ENCODE results near the gene KLHL29. TPM values are rescaled to one million over a fixed set of nuclear protein-coding genes. Genes with fewer than 3 reads are reported as not detected.

The KLHL29 gene
- total and polyA plus RNA-seq, 5 donors from 2014 or later = 0.09 to 1.3 (median 0.24) TPM

DNA sequence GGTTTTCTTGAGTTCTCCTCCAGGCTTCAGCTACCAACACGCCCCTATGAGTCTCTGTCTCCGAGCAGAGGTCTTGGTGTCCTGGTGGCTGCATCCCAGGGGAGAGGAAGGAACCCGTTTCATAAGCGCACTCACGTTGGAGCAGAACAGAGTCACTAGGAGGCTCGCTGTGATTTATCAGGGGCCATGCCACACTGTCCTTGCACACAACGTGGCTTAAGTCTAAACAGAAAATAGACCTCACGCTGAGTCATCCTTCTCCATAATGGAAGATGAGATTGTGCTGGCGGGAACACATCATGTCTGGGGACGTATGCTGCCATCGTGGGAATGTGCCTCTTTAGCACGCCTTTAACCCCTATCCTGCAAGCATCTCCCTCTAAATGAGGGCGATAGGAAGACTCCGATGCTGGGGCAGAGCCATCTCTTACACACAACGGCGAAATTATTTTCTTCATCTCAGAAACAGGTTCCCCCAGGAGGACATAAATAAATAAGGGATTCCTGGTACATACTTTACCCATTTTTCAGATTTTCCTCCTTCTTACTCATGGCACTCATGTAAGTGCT, 211.4 kb downstream of the KLHL29 start:
- H3K27ac Mint-ChIP-seq = no peak overlapping the region
- H3K9me3 Mint-ChIP-seq = no peaks in the 10 kb centered on the region
- Histone ChIP-seq H3K27ac (ENCODE audit: insufficient read depth, low read length, poor library complexity, severe bottlenecking) (no peak overlapping the region), H3K4me3 (ENCODE audit: low read depth, low read length) (no peak overlapping the region), H3K4me1 (ENCODE audit: control insufficient read depth, insufficient read depth, low read length, poor library complexity, severe bottlenecking) (no peaks in the 10 kb centered on the region), H3K27me3 (ENCODE audit: control insufficient read depth, insufficient read depth, low read length) (no peaks in the 10 kb centered on the region), H3K36me3 (ENCODE audit: control insufficient read depth, insufficient read depth, low read length) (no peaks in the 10 kb centered on the region), H3K9me3 (ENCODE audit: control insufficient read depth in 2 of 2, low read length in 2 of 2) (no peaks in the 10 kb centered on the region)
- H3K36me3 Mint-ChIP-seq = no peaks in the 10 kb centered on the region
- no peaks in the 10 kb centered on the region for H3K27me3 Mint-ChIP-seq
- ATAC-seq (ENCODE audit: low read depth in 2 of 2) (no peak), DNase-seq (no peak)
- H3K4me1 Mint-ChIP-seq = no peaks in the 10 kb centered on the region
- H3K4me3 Mint-ChIP-seq = no peak overlapping the region

- H3K4me1 ChIP-seq (ENCODE audit: control insufficient read depth, insufficient read depth, low read length, poor library complexity, severe bottlenecking) = no peaks in the 10 kb centered on the region
- Mint-ChIP-seq H3K4me3 (no peak overlapping the region), H3K27ac (no peak overlapping the region), H3K9me3 (peaks cover 0 to 2% (median 0%) of the 10 kb centered on the region in 7 donors), H3K36me3 (no peaks in the 10 kb centered on the region), H3K4me1 (no peaks in the 10 kb centered on the region), H3K27me3 (no peaks in the 10 kb centered on the region)
- H3K36me3 ChIP-seq (ENCODE audit: control insufficient read depth, insufficient read depth, low read length) = no peaks in the 10 kb centered on the region
- no peak for ATAC-seq (ENCODE audit: low read depth in 2 of 2)
- H3K27ac ChIP-seq (ENCODE audit: insufficient read depth, low read length, poor library complexity, severe bottlenecking) = no peak overlapping the region
- no peak overlapping the region for H3K4me3 ChIP-seq (ENCODE audit: low read depth, low read length)
- no peaks in the 10 kb centered on the region for H3K9me3 ChIP-seq (ENCODE audit: control insufficient read depth in 2 of 2, low read length in 2 of 2)
- H3K27me3 ChIP-seq (ENCODE audit: control insufficient read depth, insufficient read depth, low read length) = no peaks in the 10 kb centered on the region
- no peak for DNase-seq
These were observed 212.7 kb downstream of the KLHL29 start for GRCh38 chr2:23597687-23598086.

GRCh38 chr2:23599006-23599405, 214.0 kb downstream of the KLHL29 start:
- H3K4me3 Mint-ChIP-seq = no peak overlapping the region
- no peak overlapping the region for H3K27ac Mint-ChIP-seq
- H3K9me3 Mint-ChIP-seq = peaks cover 0 to 2% (median 0%) of the 10 kb centered on the region in 7 donors
- no peak for ATAC-seq (ENCODE audit: low read depth in 2 of 2)
- Histone ChIP-seq H3K9me3 (ENCODE audit: control insufficient read depth in 2 of 2, low read length in 2 of 2) (no peaks in the 10 kb centered on the region), H3K27me3 (ENCODE audit: control insufficient read depth, insufficient read depth, low read length) (no peaks in the 10 kb centered on the region), H3K27ac (ENCODE audit: insufficient read depth, low read length, poor library complexity, severe bottlenecking) (no peak overlapping the region), H3K4me1 (ENCODE audit: control insufficient read depth, insufficient read depth, low read length, poor library complexity, severe bottlenecking) (no peaks in the 10 kb centered on the region), H3K4me3 (ENCODE audit: low read depth, low read length) (no peak overlapping the region), H3K36me3 (ENCODE audit: control insufficient read depth, insufficient read depth, low read length) (no peaks in the 10 kb centered on the region)
- no peak for DNase-seq
- H3K27me3 Mint-ChIP-seq = no peaks in the 10 kb centered on the region
- H3K36me3 Mint-ChIP-seq = no peaks in the 10 kb centered on the region
- no peaks in the 10 kb centered on the region for H3K4me1 Mint-ChIP-seq

- no peak for ATAC-seq (ENCODE audit: low read depth in 2 of 2)
- Histone ChIP-seq H3K4me1 (ENCODE audit: control insufficient read depth, insufficient read depth, low read length, poor library complexity, severe bottlenecking) (no peaks in the 10 kb centered on the region), H3K27me3 (ENCODE audit: control insufficient read depth, insufficient read depth, low read length) (no peaks in the 10 kb centered on the region), H3K27ac (ENCODE audit: insufficient read depth, low read length, poor library complexity, severe bottlenecking) (no peak overlapping the region), H3K36me3 (ENCODE audit: control insufficient read depth, insufficient read depth, low read length) (no peaks in the 10 kb centered on the region), H3K4me3 (ENCODE audit: low read depth, low read length) (no peak overlapping the region), H3K9me3 (ENCODE audit: control insufficient read depth in 2 of 2, low read length in 2 of 2) (no peaks in the 10 kb centered on the region)
- DNase-seq = no peak
- Mint-ChIP-seq H3K36me3 (no peaks in the 10 kb centered on the region), H3K27me3 (no peaks in the 10 kb centered on the region), H3K27ac (peak overlapping the region in 1 of 3 donors; percentile 38), H3K4me1 (no peaks in the 10 kb centered on the region), H3K9me3 (peaks cover 0 to 2% (median 0%) of the 10 kb centered on the region in 7 donors), H3K4me3 (no peak overlapping the region)
These were observed 214.7 kb downstream of the KLHL29 start for GRCh38 chr2:23599667-23600066.

- ATAC-seq (ENCODE audit: low read depth in 2 of 2) (no peak), DNase-seq (no peak)
- Histone ChIP-seq H3K36me3 (ENCODE audit: control insufficient read depth, insufficient read depth, low read length) (no peaks in the 10 kb centered on the region), H3K4me3 (ENCODE audit: low read depth, low read length) (no peak overlapping the region), H3K27me3 (ENCODE audit: control insufficient read depth, insufficient read depth, low read length) (no peaks in the 10 kb centered on the region), H3K4me1 (ENCODE audit: control insufficient read depth, insufficient read depth, low read length, poor library complexity, severe bottlenecking) (no peaks in the 10 kb centered on the region), H3K9me3 (ENCODE audit: control insufficient read depth in 2 of 2, low read length in 2 of 2) (no peaks in the 10 kb centered on the region), H3K27ac (ENCODE audit: insufficient read depth, low read length, poor library complexity, severe bottlenecking) (no peak overlapping the region)
- H3K9me3 Mint-ChIP-seq = peaks cover 0 to 2% (median 0%) of the 10 kb centered on the region in 7 donors
- H3K4me1 Mint-ChIP-seq = no peaks in the 10 kb centered on the region
- H3K27ac Mint-ChIP-seq = no peak overlapping the region
- no peaks in the 10 kb centered on the region for H3K27me3 Mint-ChIP-seq
- H3K36me3 Mint-ChIP-seq = no peaks in the 10 kb centered on the region
- H3K4me3 Mint-ChIP-seq = no peak overlapping the region
These were observed 215.4 kb downstream of the KLHL29 start for GRCh38 chr2:23600346-23600745.

GRCh38 chr2:23601301-23601965, 216.5 kb downstream of the KLHL29 start:
- ATAC-seq (ENCODE audit: low read depth in 2 of 2) = no peak

DNA sequence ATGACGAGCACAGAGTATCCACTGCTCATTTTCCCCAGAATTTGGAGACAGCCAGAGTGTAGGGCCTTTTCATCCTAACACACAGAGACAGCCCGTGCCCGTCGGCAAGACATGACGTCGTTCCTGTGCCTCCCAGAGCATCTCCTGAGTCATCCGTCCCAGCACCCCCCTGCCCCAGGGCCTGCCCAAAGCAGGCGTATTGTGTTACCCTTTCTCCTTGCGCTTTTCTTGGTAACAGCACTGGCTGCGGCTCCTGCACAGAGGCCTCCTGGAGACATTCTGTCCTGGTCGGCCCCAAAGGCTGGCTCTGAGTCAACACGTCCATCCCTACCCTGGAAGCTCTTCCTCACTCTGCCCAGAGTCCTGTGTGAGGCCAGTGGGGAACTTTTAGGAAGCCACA, 217.1 kb downstream of the KLHL29 start:
- Mint-ChIP-seq H3K9me3 (peaks cover 0 to 11% (median 3%) of the 10 kb centered on the region in 7 donors), H3K27ac (no peak overlapping the region), H3K27me3 (no peaks in the 10 kb centered on the region), H3K4me3 (no peak overlapping the region), H3K4me1 (no peaks in the 10 kb centered on the region), H3K36me3 (no peaks in the 10 kb centered on the region)
- H3K9me3 ChIP-seq (ENCODE audit: control insufficient read depth in 2 of 2, low read length in 2 of 2) = peaks cover 5 to 7% of the 10 kb centered on the region in 2 experiments
- no peak for ATAC-seq (ENCODE audit: low read depth in 2 of 2)
- DNase-seq = no peak
- no peak overlapping the region for H3K27ac ChIP-seq (ENCODE audit: insufficient read depth, low read length, poor library complexity, severe bottlenecking)
- no peaks in the 10 kb centered on the region for H3K36me3 ChIP-seq (ENCODE audit: control insufficient read depth, insufficient read depth, low read length)
- H3K27me3 ChIP-seq (ENCODE audit: control insufficient read depth, insufficient read depth, low read length) = no peaks in the 10 kb centered on the region
- H3K4me3 ChIP-seq (ENCODE audit: low read depth, low read length) = no peak overlapping the region
- H3K4me1 ChIP-seq (ENCODE audit: control insufficient read depth, insufficient read depth, low read length, poor library complexity, severe bottlenecking) = no peaks in the 10 kb centered on the region

More at GRCh38 chr2:23601301-23601965, 216.5 kb downstream of the KLHL29 start:
- peaks cover 0 to 2% of the 10 kb centered on the region in 2 experiments for H3K9me3 ChIP-seq (ENCODE audit: control insufficient read depth in 2 of 2, low read length in 2 of 2)
- Mint-ChIP-seq H3K27me3 (no peaks in the 10 kb centered on the region), H3K27ac (peak overlapping the region in 1 of 3 donors; percentile 56), H3K4me3 (no peak overlapping the region), H3K4me1 (no peaks in the 10 kb centered on the region), H3K9me3 (peaks cover 0 to 7% (median 2%) of the 10 kb centered on the region in 7 donors), H3K36me3 (no peaks in the 10 kb centered on the region)
- no peaks in the 10 kb centered on the region for H3K27me3 ChIP-seq (ENCODE audit: control insufficient read depth, insufficient read depth, low read length)
- no peak overlapping the region for H3K4me3 ChIP-seq (ENCODE audit: low read depth, low read length)
- no peak overlapping the region for H3K27ac ChIP-seq (ENCODE audit: insufficient read depth, low read length, poor library complexity, severe bottlenecking)
- DNase-seq = no peak
- H3K4me1 ChIP-seq (ENCODE audit: control insufficient read depth, insufficient read depth, low read length, poor library complexity, severe bottlenecking) = no peaks in the 10 kb centered on the region
- H3K36me3 ChIP-seq (ENCODE audit: control insufficient read depth, insufficient read depth, low read length) = no peaks in the 10 kb centered on the region

DNA sequence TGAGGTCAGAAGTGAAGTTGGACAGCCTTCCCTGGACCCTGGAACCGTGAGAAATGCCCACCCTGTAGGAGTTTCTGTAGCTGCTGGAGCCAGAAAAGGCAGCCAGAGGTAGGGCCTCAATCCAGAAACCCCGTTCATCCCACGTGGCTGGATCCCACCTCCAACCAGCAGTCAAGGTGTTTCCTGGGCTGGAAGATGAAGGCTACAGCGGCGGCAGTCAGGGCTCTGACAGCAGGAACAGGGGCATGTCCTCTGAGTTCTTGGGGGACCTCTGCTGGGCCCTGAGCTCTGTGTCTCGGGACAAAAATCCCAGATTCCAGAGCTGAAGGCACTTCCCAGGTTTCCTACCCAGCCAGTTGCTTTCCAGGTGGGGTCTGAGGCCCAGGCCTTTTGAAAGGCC, 218.2 kb downstream of the KLHL29 start:
- H3K4me1 Mint-ChIP-seq = no peaks in the 10 kb centered on the region
- H3K27ac ChIP-seq (ENCODE audit: insufficient read depth, low read length, poor library complexity, severe bottlenecking) = no peak overlapping the region
- H3K27me3 ChIP-seq (ENCODE audit: control insufficient read depth, insufficient read depth, low read length) = no peaks in the 10 kb centered on the region
- no peak overlapping the region for H3K4me3 ChIP-seq (ENCODE audit: low read depth, low read length)
- ATAC-seq (ENCODE audit: low read depth in 2 of 2) = no peak
- no peak overlapping the region for H3K27ac Mint-ChIP-seq
- no peak overlapping the region for H3K4me3 Mint-ChIP-seq
- H3K36me3 ChIP-seq (ENCODE audit: control insufficient read depth, insufficient read depth, low read length) = no peaks in the 10 kb centered on the region
- H3K9me3 ChIP-seq (ENCODE audit: control insufficient read depth in 2 of 2, low read length in 2 of 2) = peaks cover 5 to 7% of the 10 kb centered on the region in 2 experiments
- H3K27me3 Mint-ChIP-seq = no peaks in the 10 kb centered on the region
- peaks cover 0 to 15% (median 3%) of the 10 kb centered on the region in 7 donors for H3K9me3 Mint-ChIP-seq
- H3K36me3 Mint-ChIP-seq = no peaks in the 10 kb centered on the region
- DNase-seq = no peak
- H3K4me1 ChIP-seq (ENCODE audit: control insufficient read depth, insufficient read depth, low read length, poor library complexity, severe bottlenecking) = no peaks in the 10 kb centered on the region
